ENCODE results near the gene CHRD. TPM values are rescaled to one million over a fixed set of nuclear protein-coding genes. Genes with fewer than 3 reads are reported as not detected.
"Not testable (repeated sequence)": the region's sequence is repeated elsewhere in the genome, so short reads cannot be mapped to it uniquely, and the experiment has no call there.

Gene CHRD
- total RNA-seq, 2 experiments from 2014 or later, result not detected

DNA sequence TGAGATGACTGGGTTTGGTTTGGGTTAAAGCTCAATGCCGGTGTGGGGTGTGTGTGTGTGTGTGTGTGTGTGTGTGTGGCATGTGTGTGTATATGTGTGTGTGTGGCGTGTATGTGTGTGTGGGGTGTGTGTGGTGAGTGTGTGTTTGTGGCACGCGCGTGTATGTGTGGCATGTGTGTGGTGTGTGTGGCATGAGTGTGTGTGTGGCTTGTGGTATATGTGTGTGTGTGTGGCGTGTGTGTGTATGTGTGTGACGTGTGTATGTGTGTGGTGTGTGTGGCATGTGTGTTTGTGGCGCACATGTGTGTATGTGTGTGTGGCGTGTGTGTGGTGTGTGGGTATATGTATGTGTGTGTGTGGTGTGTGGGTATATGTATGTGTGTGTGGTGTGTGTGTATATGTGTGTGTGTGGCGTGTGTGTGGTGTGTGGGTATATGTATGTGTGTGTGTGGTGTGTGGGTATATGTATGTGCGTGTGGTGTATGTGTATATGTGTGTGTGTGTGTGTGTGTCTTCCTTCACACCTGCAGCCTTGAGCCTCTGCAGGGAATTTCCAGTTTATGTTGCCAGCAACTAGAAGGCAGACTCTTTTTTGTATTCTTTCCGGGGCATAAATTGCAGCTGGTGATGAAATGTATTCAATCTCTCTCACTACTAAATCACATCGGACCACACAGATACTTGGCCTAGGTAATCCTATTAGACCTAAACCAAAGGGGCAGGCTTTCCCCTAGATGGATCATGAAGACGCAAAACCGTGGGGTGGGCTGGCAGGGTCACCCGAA, 34.8 kb downstream of the CHRD start:
- Mint-ChIP-seq H3K27ac (no peak overlapping the region), H3K4me3 (no peak overlapping the region), H3K9me3 (no peaks in the 10 kb centered on the region), H3K4me1 (peaks cover 2% of the 10 kb centered on the region), H3K27me3 (peaks cover 3% of the 10 kb centered on the region), H3K36me3 (no peaks in the 10 kb centered on the region)
- POLR2A ChIA-PET, result no interaction called here
- DNase-seq (no peak), ATAC-seq (ENCODE audit: low read depth) (no peak)

DNA sequence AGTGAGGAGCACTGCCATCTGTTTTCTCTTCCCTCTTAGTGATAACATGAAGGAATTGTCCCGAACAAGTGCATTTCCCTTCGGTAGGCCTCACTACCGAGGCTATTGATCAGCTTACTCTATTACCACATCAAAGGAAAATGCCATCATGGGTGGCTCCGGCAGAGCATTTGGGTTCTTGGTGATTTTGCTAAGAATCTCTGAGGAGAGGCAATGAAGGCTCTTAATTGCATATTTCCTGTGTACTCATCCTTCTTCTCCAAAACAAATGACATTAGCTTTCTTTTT, 35.3 kb downstream of the CHRD start:
- Mint-ChIP-seq H3K4me3 (no peak overlapping the region), H3K27me3 (peaks cover 4% of the 10 kb centered on the region), H3K4me1 (peaks cover 2% of the 10 kb centered on the region), H3K27ac (no peak overlapping the region), H3K36me3 (no peaks in the 10 kb centered on the region), H3K9me3 (no peaks in the 10 kb centered on the region)
- no peak for ATAC-seq (ENCODE audit: low read depth)
- no peak for DNase-seq
- POLR2A ChIA-PET, result no interaction called here

DNA sequence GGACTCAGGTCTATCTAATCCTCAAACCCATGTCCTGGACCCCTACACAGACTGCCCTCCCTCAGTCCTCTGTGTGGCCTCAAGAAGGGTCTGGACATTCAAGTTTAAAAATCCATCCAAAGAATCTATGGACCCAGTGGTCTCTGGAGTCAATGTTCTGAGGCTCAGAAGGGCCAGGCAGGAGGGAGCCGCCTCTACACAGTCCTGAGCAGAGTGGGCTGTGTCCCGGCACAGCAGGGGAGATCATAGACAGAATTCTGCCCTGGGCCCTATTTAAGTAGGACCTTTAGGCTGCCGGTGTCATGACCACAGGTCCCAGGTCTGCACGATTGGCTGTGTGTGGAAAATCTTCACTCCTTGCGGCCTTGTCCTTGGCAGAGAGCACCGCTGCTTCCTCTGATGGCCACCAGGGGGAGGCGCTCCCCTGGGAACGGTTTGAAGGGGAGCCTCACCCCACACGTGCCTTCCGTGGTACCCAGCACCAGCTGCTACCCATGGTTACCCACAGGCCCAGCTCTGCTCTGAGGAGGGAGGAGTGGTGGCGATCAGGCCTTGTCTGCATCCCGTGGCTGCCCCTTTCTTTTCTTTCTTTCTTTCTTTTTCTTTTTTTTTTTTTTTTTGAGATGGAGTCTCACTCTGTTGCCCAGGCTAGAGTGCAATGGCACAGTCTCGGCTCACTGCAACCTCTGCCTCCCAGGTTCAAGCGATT, 37.9 kb downstream of the CHRD start:
- no peak overlapping the region for H3K27ac Mint-ChIP-seq
- no peaks in the 10 kb centered on the region for H3K9me3 Mint-ChIP-seq
- H3K4me1 Mint-ChIP-seq, result peaks cover 2% of the 10 kb centered on the region
- H3K36me3 Mint-ChIP-seq, result no peaks in the 10 kb centered on the region
- no peak overlapping the region for H3K4me3 Mint-ChIP-seq
- POLR2A ChIA-PET, result interaction anchor here (0.7 kb wide), 2 partner anchors 122 to 407 kb away, joined by 3 read pairs; no protein-coding TSS in a partner anchor
- ATAC-seq (ENCODE audit: low read depth) (peak; percentile 92), DNase-seq (peak; percentile 74)
- H3K27me3 Mint-ChIP-seq, result peaks cover 7% of the 10 kb centered on the region

DNA sequence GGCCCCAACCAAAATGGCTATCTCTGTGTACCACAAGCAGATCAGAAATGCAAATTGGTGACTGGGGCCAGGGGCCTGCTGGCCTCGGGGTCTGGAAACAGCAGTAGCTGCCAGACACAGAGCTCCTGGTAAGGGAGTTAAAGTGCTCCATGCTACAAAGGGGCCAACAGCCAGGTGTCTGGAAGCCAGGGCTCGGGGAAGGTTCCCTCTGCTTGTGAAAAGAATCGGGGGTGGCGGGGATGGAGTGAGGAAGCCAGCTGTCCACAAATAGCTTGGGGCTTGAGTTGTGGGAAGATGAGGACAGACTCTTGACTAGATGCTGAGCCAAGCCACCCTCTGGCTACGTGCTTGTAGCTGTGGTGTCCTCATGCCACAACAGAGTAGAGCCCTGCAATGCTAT, 39.3 kb downstream of the CHRD start:
- Mint-ChIP-seq H3K4me1 (peaks cover 2% of the 10 kb centered on the region), H3K27me3 (peaks cover 17% of the 10 kb centered on the region), H3K27ac (no peak overlapping the region), H3K36me3 (no peaks in the 10 kb centered on the region), H3K4me3 (no peak overlapping the region), H3K9me3 (no peaks in the 10 kb centered on the region)
- ATAC-seq (ENCODE audit: low read depth) (no peak), DNase-seq (no peak)
- POLR2A ChIA-PET, result no interaction called here

DNA sequence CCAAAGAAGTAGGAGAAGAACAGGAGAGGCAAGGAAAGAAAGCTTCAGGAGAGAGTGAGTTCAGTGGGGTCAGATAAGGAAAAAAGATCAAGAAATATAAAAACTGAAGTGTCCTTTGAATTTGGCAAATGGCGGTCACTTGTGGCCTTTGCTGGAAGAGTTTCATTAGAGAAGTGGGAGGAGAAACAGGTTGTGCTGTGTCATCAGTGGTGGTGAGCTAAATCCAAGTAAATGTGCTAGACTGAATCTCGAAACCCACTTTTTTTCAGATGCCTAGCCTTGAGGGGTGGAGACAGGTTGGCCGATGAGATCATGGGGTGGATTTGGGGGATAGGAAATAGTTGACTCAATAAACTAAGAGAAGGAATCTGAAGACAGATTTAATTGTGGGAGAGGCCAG, 43.7 kb downstream of the CHRD start:
- no peak overlapping the region for H3K27ac Mint-ChIP-seq
- no peak overlapping the region for H3K4me3 Mint-ChIP-seq
- H3K4me1 Mint-ChIP-seq, result no peaks in the 10 kb centered on the region
- no peaks in the 10 kb centered on the region for H3K9me3 Mint-ChIP-seq
- no peak for ATAC-seq (ENCODE audit: low read depth)
- H3K27me3 Mint-ChIP-seq, result peaks cover 17% of the 10 kb centered on the region
- no peak for DNase-seq
- POLR2A ChIA-PET, result no interaction called here
- H3K36me3 Mint-ChIP-seq, result no peaks in the 10 kb centered on the region

DNA sequence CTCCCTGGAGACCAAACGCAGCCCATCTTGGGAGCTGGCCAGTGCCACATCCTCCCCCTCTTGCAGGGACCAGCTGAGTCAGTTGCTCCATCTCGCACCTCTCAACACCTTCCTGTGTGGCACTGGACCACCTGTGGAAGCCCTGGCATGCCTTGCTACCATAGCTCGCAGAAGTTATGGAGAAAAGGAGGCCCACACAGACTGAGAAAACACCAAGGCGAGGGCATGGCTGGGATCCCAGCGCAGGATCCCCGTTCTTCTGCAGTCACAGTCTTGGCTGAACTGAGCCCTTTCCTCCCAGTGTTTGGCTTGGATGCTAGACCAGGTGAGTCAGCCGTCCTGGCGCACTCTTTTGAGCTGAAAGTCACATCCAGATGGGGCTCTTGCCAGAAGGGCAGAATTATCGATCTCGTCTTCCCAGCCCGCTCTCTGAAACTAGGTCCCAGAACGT, 46.9 kb downstream of the CHRD start:
- no peak overlapping the region for H3K27ac Mint-ChIP-seq
- no peak for ATAC-seq (ENCODE audit: low read depth)
- peaks cover 22% of the 10 kb centered on the region for H3K27me3 Mint-ChIP-seq
- H3K4me1 Mint-ChIP-seq, result no peaks in the 10 kb centered on the region
- H3K9me3 Mint-ChIP-seq, result no peaks in the 10 kb centered on the region
- no peaks in the 10 kb centered on the region for H3K36me3 Mint-ChIP-seq
- no peak for DNase-seq
- POLR2A ChIA-PET, result no interaction called here
- no peak overlapping the region for H3K4me3 Mint-ChIP-seq

DNA sequence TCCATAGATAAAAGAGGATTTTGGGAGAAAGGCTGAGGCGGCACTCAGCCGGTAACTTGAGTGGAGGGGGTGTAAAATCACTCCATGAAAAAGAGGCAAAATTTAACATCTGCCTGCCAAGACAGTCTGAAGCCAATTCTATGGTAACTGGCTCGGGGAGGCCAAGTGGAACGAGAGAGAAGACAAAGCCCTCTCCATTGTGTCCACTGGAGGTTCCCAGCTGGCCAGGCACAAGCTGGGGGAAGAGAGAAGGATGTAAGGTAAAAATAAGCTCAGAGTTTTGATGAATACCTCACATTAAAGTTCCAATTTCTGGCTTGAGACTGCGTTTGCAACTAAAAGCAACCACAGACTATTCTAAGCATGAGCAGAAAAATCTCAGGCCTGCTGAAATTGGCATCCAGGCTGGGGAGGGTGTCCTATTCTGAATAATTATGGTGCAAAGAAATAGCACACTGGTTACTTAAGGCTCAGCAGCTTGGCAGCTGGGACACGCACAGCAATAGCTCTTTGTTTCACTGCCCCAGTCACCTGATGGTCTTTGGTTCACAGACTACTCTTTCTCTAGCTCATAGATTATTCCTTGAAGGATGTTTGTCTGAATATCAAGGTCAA, 48.8 kb downstream of the CHRD start:
- Mint-ChIP-seq H3K4me3 (no peak overlapping the region), H3K27me3 (peaks cover 9% of the 10 kb centered on the region), H3K9me3 (no peaks in the 10 kb centered on the region), H3K4me1 (no peaks in the 10 kb centered on the region), H3K27ac (no peak overlapping the region), H3K36me3 (no peaks in the 10 kb centered on the region)
- ATAC-seq (ENCODE audit: low read depth), result no peak
- POLR2A ChIA-PET, result no interaction called here
- DNase-seq, result no peak

DNA sequence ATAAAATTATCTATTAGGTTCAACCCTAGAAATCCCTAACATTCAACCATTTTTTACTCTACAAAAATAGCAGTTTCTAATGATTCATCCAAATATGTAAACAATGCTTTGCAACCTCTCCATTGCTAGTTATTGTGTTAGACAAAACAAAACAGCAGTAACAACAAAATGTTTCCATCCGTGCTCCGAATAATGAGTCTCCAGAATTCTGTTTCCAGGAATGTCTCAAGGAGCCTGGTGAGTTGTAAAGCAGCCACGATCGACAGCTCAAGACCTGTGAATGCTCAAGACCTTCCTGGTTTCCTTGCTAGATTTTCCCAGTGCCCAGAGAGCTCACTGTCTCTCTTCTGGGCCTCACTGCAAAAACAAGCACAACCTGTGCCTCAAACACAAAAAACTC, 49.9 kb downstream of the CHRD start:
- POLR2A ChIA-PET, result no interaction called here
- DNase-seq, result no peak
- Mint-ChIP-seq H3K9me3 (no peaks in the 10 kb centered on the region), H3K4me3 (no peak overlapping the region), H3K36me3 (no peaks in the 10 kb centered on the region), H3K27me3 (peaks cover 9% of the 10 kb centered on the region), H3K4me1 (no peaks in the 10 kb centered on the region), H3K27ac (no peak overlapping the region)
- no peak for ATAC-seq (ENCODE audit: low read depth)

DNA sequence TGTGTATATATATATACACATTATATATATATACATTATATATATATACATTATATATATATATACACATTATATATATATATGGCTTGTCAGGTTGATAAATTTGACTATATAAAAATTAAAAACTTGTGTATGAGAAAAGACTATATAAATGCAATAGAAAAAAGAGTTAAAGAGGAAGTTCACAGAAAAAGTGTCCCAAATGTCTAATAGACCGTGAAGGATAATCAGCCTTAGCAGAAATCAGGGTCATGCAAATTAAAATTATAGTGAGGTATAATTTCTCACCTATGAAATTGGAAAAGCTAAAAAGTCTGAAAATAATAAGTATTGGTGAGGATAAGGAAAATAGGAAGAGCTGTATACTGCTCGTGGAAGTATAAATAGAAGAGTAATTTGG, 51.1 kb downstream of the CHRD start:
- H3K27me3 Mint-ChIP-seq, result peaks cover 12% of the 10 kb centered on the region
- no peak overlapping the region for H3K27ac Mint-ChIP-seq
- ATAC-seq (ENCODE audit: low read depth) (no peak), DNase-seq (no peak)
- H3K36me3 Mint-ChIP-seq, result no peaks in the 10 kb centered on the region
- no peak overlapping the region for H3K4me3 Mint-ChIP-seq
- POLR2A ChIA-PET, result no interaction called here
- H3K4me1 Mint-ChIP-seq, result no peaks in the 10 kb centered on the region
- H3K9me3 Mint-ChIP-seq, result no peaks in the 10 kb centered on the region

DNA sequence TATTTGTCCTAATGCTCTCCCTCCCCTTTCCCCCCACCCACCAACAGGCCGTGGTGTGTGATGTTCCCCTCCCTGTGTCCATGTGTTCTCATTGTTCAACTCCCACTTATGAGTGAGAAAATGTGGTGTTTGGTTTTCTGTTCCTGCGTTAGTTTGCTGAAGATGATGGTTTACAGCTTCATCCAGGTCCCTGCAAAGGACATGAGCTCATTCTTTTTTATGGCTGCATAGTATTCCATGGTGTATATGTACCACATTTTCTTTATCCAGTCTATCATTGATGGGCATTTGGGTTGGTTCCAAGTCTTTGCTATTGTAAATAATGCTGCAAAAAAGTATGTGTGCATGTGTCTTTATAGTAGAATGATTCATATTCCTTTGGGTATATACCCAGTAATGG, 53.3 kb downstream of the CHRD start:
- not testable (repeated sequence) for H3K27ac Mint-ChIP-seq

DNA sequence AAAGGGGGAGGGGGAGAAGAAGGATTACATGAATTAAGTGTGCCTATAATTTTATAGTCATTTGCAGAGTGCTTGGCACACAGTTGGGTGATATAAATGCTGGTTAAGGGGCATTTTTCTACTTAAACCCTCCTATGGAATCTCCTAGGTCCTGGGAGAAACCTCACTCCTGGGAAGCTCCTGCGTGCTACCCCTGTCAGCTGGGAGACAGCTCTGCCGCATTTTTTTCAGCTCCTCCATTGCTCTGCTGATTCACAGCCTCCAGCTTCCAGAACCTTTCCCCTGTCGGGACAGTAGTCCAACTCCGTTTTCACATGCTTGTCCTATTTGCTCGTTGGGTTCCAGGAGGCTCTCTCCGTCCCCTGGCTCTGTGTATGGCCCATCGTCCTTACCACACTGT, 59.2 kb downstream of the CHRD start:
- H3K9me3 Mint-ChIP-seq, result peaks cover 3% of the 10 kb centered on the region
- ATAC-seq (ENCODE audit: low read depth), result no peak
- H3K4me1 Mint-ChIP-seq, result peaks cover 3% of the 10 kb centered on the region
- peaks cover 11% of the 10 kb centered on the region for H3K27me3 Mint-ChIP-seq
- H3K4me3 Mint-ChIP-seq, result no peak overlapping the region
- POLR2A ChIA-PET, result no interaction called here
- H3K36me3 Mint-ChIP-seq, result no peaks in the 10 kb centered on the region
- no peak for DNase-seq
- H3K27ac Mint-ChIP-seq, result no peak overlapping the region

More for the DNA sequence above, 53.3 kb downstream of the CHRD start:
- peaks cover 20% of the 10 kb centered on the region for H3K27me3 Mint-ChIP-seq
- H3K4me1 Mint-ChIP-seq; ATAC-seq (ENCODE audit: low read depth); H3K4me3 Mint-ChIP-seq; POLR2A ChIA-PET; DNase-seq; H3K9me3 Mint-ChIP-seq; H3K36me3 Mint-ChIP-seq: not testable (repeated sequence)

All from activated naive CD8-positive, alpha-beta T cell treated with anti-CD3 and anti-CD28 coated beads, Interleukin-2, amount 10 ng/mL, durations not matched to agents 7 days and 5 days (primary cell).